GM10248 (cell line): Measurements from ENCODE around the gene IFI35.

Experiments
- CTCF ChIA-PET: fragments of 300-600 bp; sonication (Branson Sonifier 250); formaldehyde crosslinking; extraction: SDS; loops from one replicate; lab custom pipeline; 2021; ENCODE audit warnings: antibody characterized with exemption; lab: Yijun Ruan, JAX
- POLR2A ChIA-PET: fragments of 350-650 bp; sonication (Branson Sonifier 250); formaldehyde crosslinking; extraction: SDS; loops from one replicate; lab custom pipeline; 2020; ENCODE audit warnings: antibody characterized with exemption; lab: Yijun Ruan, JAX
- DNase-seq: peaks from one replicate; pipeline ENCODE4 v3.0.0; 2012; ENCODE audit errors: extremely low spot score
- TF ChIP-seq, protein P1 (sequence below): IDR thresholded peaks from 2 replicates; pipeline ENCODE4 v1.5.1; 2012; ENCODE audit warnings: mild to moderate bottlenecking, low read depth; ENCODE audit errors: extremely low read depth, missing control alignments, control extremely low read depth

IFI35 gene

DNA sequence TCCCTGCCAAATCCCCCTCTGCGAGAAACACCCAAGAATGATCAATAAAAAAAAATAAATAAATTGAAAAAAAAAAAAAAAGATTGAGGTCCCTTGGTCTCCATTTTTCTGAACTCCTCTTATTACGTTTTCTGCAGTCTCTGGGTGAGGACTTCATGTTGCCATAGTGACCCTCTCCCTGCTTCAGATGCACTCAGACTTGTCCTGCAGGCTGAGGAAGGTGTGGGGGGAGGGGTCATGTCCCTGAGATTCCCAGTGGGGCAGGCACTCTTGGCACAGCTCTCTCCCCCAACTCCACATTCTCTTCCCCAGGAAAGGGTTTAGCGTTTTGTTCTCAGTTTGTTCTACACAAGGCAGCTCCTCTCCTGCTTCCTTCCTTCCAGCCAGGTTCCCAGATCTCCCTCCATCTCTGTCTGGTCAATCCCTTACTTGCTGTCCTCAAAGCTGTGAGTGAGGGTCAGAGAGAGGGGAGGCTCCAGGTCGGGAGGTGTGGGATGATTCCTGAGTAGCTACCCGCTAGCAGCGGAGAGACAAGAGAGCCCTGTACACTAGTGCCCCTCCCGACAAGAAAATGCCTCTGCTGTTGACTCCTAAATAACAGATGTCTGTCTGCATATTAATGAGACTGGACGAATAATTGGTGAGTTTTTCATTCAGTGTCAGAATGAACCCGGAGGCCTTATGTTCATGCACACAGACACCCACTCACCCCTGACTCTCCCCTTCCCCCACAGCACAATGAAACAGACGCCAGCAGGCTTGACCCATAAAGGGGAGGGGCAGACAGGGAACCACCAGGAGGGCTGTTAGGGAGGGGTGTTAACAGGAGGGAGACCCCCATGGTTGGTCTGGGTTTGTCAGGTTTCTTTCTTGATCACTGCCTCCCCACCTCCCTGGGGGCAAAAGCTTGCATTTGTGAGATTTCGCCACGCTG is 27.6 kb downstream of the IFI35 start:
- TF ChIP-seq, protein P1, sequence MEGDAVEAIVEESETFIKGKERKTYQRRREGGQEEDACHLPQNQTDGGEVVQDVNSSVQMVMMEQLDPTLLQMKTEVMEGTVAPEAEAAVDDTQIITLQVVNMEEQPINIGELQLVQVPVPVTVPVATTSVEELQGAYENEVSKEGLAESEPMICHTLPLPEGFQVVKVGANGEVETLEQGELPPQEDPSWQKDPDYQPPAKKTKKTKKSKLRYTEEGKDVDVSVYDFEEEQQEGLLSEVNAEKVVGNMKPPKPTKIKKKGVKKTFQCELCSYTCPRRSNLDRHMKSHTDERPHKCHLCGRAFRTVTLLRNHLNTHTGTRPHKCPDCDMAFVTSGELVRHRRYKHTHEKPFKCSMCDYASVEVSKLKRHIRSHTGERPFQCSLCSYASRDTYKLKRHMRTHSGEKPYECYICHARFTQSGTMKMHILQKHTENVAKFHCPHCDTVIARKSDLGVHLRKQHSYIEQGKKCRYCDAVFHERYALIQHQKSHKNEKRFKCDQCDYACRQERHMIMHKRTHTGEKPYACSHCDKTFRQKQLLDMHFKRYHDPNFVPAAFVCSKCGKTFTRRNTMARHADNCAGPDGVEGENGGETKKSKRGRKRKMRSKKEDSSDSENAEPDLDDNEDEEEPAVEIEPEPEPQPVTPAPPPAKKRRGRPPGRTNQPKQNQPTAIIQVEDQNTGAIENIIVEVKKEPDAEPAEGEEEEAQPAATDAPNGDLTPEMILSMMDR, result no peak
- CTCF ChIA-PET, result interaction anchor here (0.8 to 3.0 kb wide), 2 partner anchors 10 to 12 kb away, joined by 3 to 11 read pairs; no protein-coding TSS in a partner anchor
- POLR2A ChIA-PET, result no interaction called here
- DNase-seq, result no peak

DNA sequence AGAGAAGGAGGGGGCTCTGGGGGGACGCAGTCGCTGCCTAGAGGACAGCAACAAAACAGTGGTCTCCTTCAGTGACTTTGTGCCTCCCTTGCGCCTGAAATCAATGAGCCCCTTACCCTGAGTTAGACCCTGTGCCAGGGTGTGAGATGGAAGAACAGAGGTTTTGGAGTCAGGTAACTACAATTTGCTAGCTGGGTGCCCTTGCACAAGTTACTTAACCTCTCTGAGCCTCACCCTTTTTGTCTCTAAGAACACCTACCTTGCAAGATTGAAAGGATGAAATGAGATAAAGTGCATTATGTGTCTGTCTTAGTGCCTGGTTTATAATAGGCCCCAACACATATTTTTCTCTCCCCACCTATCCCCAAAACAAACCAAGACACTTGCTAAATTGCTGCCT is 28.3 kb downstream of the IFI35 start:
- TF ChIP-seq, protein P1, result no peak
- DNase-seq, result no peak
- POLR2A ChIA-PET, result no interaction called here
- CTCF ChIA-PET, result interaction anchor here (1.0 to 3.0 kb wide), 2 partner anchors 11 to 24 kb away, joined by 3 to 11 read pairs; no protein-coding TSS in a partner anchor

- TF ChIP-seq, protein P1, result no peak
- no peak for DNase-seq
- ChIA-PET POLR2A (no interaction called here), CTCF (interaction anchor here (1.0 to 1.3 kb wide), 2 partner anchors 10 to 15 kb away, joined by 3 read pairs; no protein-coding TSS in a partner anchor)
These were observed 33.1 kb downstream of the IFI35 start for GRCh38 chr17:43039646-43040045.

- no peak for DNase-seq
- TF ChIP-seq, protein P1, result no peak
- POLR2A ChIA-PET, result no interaction called here
- CTCF ChIA-PET, result interaction anchor here (1.3 kb wide), 1 partner anchor 11 kb away, joined by 3 read pairs; no protein-coding TSS in a partner anchor
These were observed 34.1 kb downstream of the IFI35 start for GRCh38 chr17:43040655-43041054.

GRCh38 chr17:43042025-43042628 is 35.5 kb downstream of the IFI35 start:
- no peak for DNase-seq
- CTCF ChIA-PET, result interaction anchor here (1.2 to 1.5 kb wide), 2 partner anchors 18 to 112 kb away, joined by 3 to 7 read pairs; no protein-coding TSS in a partner anchor
- POLR2A ChIA-PET, result no interaction called here
- TF ChIP-seq, protein P1, result no peak

DNA sequence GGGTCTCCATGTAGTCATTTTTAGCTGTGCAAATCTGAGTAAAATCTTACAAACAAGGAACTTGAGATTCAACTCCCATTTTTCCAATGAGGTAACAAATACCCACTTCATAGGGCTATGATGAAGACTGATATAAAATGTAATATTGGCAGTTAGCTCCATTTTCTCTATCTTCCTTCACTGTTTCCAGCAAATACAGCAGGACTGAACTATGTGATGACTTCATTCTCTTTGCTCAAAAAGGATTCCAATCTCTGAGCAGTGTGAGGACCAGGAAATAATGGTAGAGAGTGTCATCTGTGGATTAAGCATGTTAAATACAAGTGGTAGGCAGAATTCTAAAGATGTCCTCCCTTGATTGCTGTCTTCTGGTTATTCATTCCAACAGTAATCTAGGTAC is 36.7 kb downstream of the IFI35 start:
- CTCF ChIA-PET, result interaction anchor here (0.8 to 2.1 kb wide), 2 partner anchors 9 to 12 kb away, joined by 3 to 6 read pairs; no protein-coding TSS in a partner anchor
- POLR2A ChIA-PET, result no interaction called here

More for the DNA sequence above, 36.7 kb downstream of the IFI35 start:
- TF ChIP-seq, protein P1, result no peak
- no peak for DNase-seq
